ENCODE measurements around the gene TNFRSF14. TPM values are rescaled to one million over a fixed set of nuclear protein-coding genes. Genes with fewer than 3 reads are reported as not detected.

The TNFRSF14 gene
- total RNA-seq, 1 donor from 2014 or later, result 0.36 TPM

DNA sequence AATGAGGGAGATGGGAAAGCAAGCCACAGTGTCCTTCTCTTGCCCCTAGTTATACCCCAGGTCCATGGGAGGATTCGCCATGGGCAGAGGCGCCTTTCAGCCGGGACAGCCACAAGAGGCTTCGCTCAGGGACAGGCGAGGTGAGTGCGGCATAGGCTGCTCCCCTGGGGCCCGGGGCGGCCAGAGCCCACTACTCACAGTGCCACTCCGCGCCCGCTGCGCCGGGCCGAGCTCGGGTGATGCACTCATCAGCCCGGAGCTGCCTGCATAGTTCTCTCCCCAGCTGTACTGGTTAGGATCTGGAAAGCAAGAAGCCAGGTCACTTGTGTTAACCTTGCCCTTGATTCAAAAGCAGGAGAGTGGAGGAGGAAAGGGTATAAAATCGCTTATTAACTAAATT, 38.2 kb upstream of the TNFRSF14 start:
- no peaks in the 10 kb centered on the region for H3K9me3 Mint-ChIP-seq (ENCODE audit: unreplicated experiment)
- H3K27me3 Mint-ChIP-seq (ENCODE audit: low read depth, unreplicated experiment), result no peaks in the 10 kb centered on the region
- Histone ChIP-seq H4K20me1 (ENCODE audit: insufficient read depth, low read length) (peaks cover 41% of the 10 kb centered on the region), H3K27ac (ENCODE audit: low read depth, low read length) (no peak overlapping the region), H3K4me1 (ENCODE audit: insufficient read depth, low read length) (peaks cover 1% of the 10 kb centered on the region), H2AFZ (ENCODE audit: low read depth, low read length) (no peak overlapping the region), H3K4me2 (ENCODE audit: low read length) (no peak overlapping the region), H3K36me3 (ENCODE audit: insufficient read depth, low read length) (peaks cover 5% of the 10 kb centered on the region), H3K4me3 (ENCODE audit: insufficient read depth, low read depth, low read length) (no peak overlapping the region), H3K79me2 (ENCODE audit: insufficient read depth, low read length) (peaks cover 25% of the 10 kb centered on the region), H3K9ac (ENCODE audit: low read length) (no peak overlapping the region), H3K27me3 (ENCODE audit: insufficient read depth, low read length) (no peaks in the 10 kb centered on the region), H3K9me3 (ENCODE audit: insufficient read depth, low read depth, low read length) (no peaks in the 10 kb centered on the region)
- FAIRE-seq (no peak), DNase-seq (ENCODE audit: low read depth) (no peak)
- H3K4me1 Mint-ChIP-seq (ENCODE audit: low read depth, unreplicated experiment), result no peaks in the 10 kb centered on the region
- H3K27ac Mint-ChIP-seq (ENCODE audit: unreplicated experiment), result no peak overlapping the region
- H3K36me3 Mint-ChIP-seq (ENCODE audit: low read depth, unreplicated experiment), result peaks cover 4% of the 10 kb centered on the region
- TF ChIP-seq, protein P1, sequence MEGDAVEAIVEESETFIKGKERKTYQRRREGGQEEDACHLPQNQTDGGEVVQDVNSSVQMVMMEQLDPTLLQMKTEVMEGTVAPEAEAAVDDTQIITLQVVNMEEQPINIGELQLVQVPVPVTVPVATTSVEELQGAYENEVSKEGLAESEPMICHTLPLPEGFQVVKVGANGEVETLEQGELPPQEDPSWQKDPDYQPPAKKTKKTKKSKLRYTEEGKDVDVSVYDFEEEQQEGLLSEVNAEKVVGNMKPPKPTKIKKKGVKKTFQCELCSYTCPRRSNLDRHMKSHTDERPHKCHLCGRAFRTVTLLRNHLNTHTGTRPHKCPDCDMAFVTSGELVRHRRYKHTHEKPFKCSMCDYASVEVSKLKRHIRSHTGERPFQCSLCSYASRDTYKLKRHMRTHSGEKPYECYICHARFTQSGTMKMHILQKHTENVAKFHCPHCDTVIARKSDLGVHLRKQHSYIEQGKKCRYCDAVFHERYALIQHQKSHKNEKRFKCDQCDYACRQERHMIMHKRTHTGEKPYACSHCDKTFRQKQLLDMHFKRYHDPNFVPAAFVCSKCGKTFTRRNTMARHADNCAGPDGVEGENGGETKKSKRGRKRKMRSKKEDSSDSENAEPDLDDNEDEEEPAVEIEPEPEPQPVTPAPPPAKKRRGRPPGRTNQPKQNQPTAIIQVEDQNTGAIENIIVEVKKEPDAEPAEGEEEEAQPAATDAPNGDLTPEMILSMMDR (IDR thresholded peaks at IDR 0.05; ENCODE audit: insufficient read depth, low read depth, low read length), result no peak
- TF ChIP-seq EZH2 (IDR thresholded peaks at IDR 0.05; ENCODE audit: insufficient read depth, low read length), result no peak
- no peak overlapping the region for H3K4me3 Mint-ChIP-seq (ENCODE audit: unreplicated experiment)

- no peaks in the 10 kb centered on the region for H3K27me3 ChIP-seq (ENCODE audit: insufficient read depth, low read length)
- peaks cover 4% of the 10 kb centered on the region for H3K4me1 Mint-ChIP-seq (ENCODE audit: low read depth, unreplicated experiment)
- no peaks in the 10 kb centered on the region for H3K9me3 Mint-ChIP-seq (ENCODE audit: unreplicated experiment)
- H4K20me1 ChIP-seq (ENCODE audit: insufficient read depth, low read length), result peaks cover 47% of the 10 kb centered on the region
- H3K79me2 ChIP-seq (ENCODE audit: insufficient read depth, low read length), result peaks cover 30% of the 10 kb centered on the region
- no peaks in the 10 kb centered on the region for H3K9me3 ChIP-seq (ENCODE audit: insufficient read depth, low read depth, low read length)
- FAIRE-seq (no peak), DNase-seq (ENCODE audit: low read depth) (no peak)
- H3K27ac ChIP-seq (ENCODE audit: low read depth, low read length), result no peak overlapping the region
- no peak overlapping the region for H2AFZ ChIP-seq (ENCODE audit: low read depth, low read length)
- H3K4me1 ChIP-seq (ENCODE audit: insufficient read depth, low read length), result peaks cover 7% of the 10 kb centered on the region
- H3K9ac ChIP-seq (ENCODE audit: low read length), result no peak overlapping the region
- H3K4me3 Mint-ChIP-seq (ENCODE audit: unreplicated experiment), result no peak overlapping the region
- no peaks in the 10 kb centered on the region for H3K27me3 Mint-ChIP-seq (ENCODE audit: low read depth, unreplicated experiment)
- H3K27ac Mint-ChIP-seq (ENCODE audit: unreplicated experiment), result no peak overlapping the region
- no peak overlapping the region for H3K4me3 ChIP-seq (ENCODE audit: insufficient read depth, low read depth, low read length)
- H3K36me3 Mint-ChIP-seq (ENCODE audit: low read depth, unreplicated experiment), result peaks cover 5% of the 10 kb centered on the region
- TF ChIP-seq EZH2 (IDR thresholded peaks at IDR 0.05; ENCODE audit: insufficient read depth, low read length), result no peak
- TF ChIP-seq, protein P1 (IDR thresholded peaks at IDR 0.05; ENCODE audit: insufficient read depth, low read depth, low read length), result no peak
- no peak overlapping the region for H3K4me2 ChIP-seq (ENCODE audit: low read length)
- H3K36me3 ChIP-seq (ENCODE audit: insufficient read depth, low read length), result peaks cover 4% of the 10 kb centered on the region
Measured at GRCh38 chr1:2518528-2518927, 37.6 kb upstream of the TNFRSF14 start.

- Histone ChIP-seq H3K27ac (ENCODE audit: low read depth, low read length) (no peak overlapping the region), H3K36me3 (ENCODE audit: insufficient read depth, low read length) (peaks cover 3% of the 10 kb centered on the region)
- no peak for DNase-seq (ENCODE audit: low read depth)
Measured at GRCh38 chr1:2519029-2519685, 37.0 kb upstream of the TNFRSF14 start.

More at GRCh38 chr1:2519029-2519685, 37.0 kb upstream of the TNFRSF14 start:
- H3K4me2 ChIP-seq (ENCODE audit: low read length), result no peak overlapping the region
- no peak overlapping the region for H2AFZ ChIP-seq (ENCODE audit: low read depth, low read length)
- no peaks in the 10 kb centered on the region for H3K9me3 Mint-ChIP-seq (ENCODE audit: unreplicated experiment)
- H3K79me2 ChIP-seq (ENCODE audit: insufficient read depth, low read length), result peaks cover 37% of the 10 kb centered on the region
- H3K4me3 ChIP-seq (ENCODE audit: insufficient read depth, low read depth, low read length), result no peak overlapping the region
- H3K27ac Mint-ChIP-seq (ENCODE audit: unreplicated experiment), result no peak overlapping the region
- peaks cover 53% of the 10 kb centered on the region for H4K20me1 ChIP-seq (ENCODE audit: insufficient read depth, low read length)
- no peaks in the 10 kb centered on the region for H3K9me3 ChIP-seq (ENCODE audit: insufficient read depth, low read depth, low read length)
- no peaks in the 10 kb centered on the region for H3K27me3 Mint-ChIP-seq (ENCODE audit: low read depth, unreplicated experiment)
- H3K27me3 ChIP-seq (ENCODE audit: insufficient read depth, low read length), result no peaks in the 10 kb centered on the region
- TF ChIP-seq, protein P1 (IDR thresholded peaks at IDR 0.05; ENCODE audit: insufficient read depth, low read depth, low read length), result no peak
- no peak for TF ChIP-seq EZH2 (IDR thresholded peaks at IDR 0.05; ENCODE audit: insufficient read depth, low read length)
- FAIRE-seq, result no peak
- peaks cover 13% of the 10 kb centered on the region for H3K4me1 ChIP-seq (ENCODE audit: insufficient read depth, low read length)
- H3K9ac ChIP-seq (ENCODE audit: low read length), result no peak overlapping the region
- H3K4me3 Mint-ChIP-seq (ENCODE audit: unreplicated experiment), result no peak overlapping the region
- peaks cover 8% of the 10 kb centered on the region for H3K4me1 Mint-ChIP-seq (ENCODE audit: low read depth, unreplicated experiment)
- H3K36me3 Mint-ChIP-seq (ENCODE audit: low read depth, unreplicated experiment), result peaks cover 5% of the 10 kb centered on the region
